ENCODE measurements around the gene SPSB4. TPM values are rescaled to one million over a fixed set of nuclear protein-coding genes. Genes with fewer than 3 reads are reported as not detected.

The SPSB4 gene
- total RNA-seq, 3 donors from 2014 or later = 1.3 TPM; not detected in 2

DNA sequence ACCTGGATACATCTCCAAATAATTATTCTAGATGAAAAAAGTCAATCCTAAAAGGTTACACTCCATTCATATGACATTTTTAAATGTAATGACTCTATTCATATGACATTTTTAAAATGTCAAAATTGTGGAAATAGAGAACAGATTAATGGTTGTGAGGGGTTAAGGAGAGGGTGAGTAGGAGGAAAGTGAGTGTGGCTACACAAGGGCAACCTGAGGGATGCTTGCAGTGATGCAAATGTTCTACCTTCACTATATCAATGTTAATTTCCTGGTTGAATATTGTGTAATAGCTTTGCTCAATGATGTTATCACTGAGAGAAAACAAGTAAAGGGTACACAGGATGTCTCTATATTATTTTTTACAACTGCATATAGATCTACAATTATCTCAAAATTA lies 125.6 kb downstream of the SPSB4 start:
- Histone ChIP-seq H3K4me3 (no peak overlapping the region), H3K4me1 (no peaks in the 10 kb centered on the region), H3K9me3 (no peaks in the 10 kb centered on the region), H3K36me3 (no peaks in the 10 kb centered on the region), H3K27me3 (no peaks in the 10 kb centered on the region), H3K27ac (no peak overlapping the region)
- TF ChIP-seq POLR2AphosphoS5 (IDR thresholded peaks at IDR 0.05) (no peak), POLR2A (IDR thresholded peaks at IDR 0.05) (no peak)
- TF ChIP-seq, protein P1, sequence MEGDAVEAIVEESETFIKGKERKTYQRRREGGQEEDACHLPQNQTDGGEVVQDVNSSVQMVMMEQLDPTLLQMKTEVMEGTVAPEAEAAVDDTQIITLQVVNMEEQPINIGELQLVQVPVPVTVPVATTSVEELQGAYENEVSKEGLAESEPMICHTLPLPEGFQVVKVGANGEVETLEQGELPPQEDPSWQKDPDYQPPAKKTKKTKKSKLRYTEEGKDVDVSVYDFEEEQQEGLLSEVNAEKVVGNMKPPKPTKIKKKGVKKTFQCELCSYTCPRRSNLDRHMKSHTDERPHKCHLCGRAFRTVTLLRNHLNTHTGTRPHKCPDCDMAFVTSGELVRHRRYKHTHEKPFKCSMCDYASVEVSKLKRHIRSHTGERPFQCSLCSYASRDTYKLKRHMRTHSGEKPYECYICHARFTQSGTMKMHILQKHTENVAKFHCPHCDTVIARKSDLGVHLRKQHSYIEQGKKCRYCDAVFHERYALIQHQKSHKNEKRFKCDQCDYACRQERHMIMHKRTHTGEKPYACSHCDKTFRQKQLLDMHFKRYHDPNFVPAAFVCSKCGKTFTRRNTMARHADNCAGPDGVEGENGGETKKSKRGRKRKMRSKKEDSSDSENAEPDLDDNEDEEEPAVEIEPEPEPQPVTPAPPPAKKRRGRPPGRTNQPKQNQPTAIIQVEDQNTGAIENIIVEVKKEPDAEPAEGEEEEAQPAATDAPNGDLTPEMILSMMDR (IDR thresholded peaks at IDR 0.05) = no peak
- intact Hi-C loops (cut with DNase I; ENCODE audit: low total_unique reads) = no loop called here
- DNase-seq (ENCODE audit: low spot score in 2 of 2) = no peak

DNA sequence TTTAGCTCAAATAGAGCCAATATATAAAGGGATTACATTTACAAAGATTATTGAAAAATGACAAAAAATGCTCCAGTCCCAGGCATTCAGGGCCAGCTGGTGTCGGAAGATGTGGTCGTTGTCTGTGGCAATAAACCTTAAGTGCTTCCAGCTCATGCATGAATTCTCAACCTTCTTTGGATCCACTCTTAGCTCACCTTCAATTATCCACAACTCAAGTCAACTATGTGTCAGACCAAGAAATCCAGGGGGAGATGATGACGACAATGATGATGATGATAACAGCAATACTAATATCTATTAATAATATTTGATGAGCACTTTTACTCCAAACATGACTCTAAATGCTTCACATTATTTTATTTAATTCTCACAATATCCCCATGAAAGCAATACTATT lies 126.9 kb downstream of the SPSB4 start:
- Histone ChIP-seq H3K9me3 (no peaks in the 10 kb centered on the region), H3K27ac (no peak overlapping the region), H3K4me3 (no peak overlapping the region), H3K4me1 (no peaks in the 10 kb centered on the region), H3K36me3 (no peaks in the 10 kb centered on the region), H3K27me3 (no peaks in the 10 kb centered on the region)
- no peak for TF ChIP-seq POLR2AphosphoS5 (IDR thresholded peaks at IDR 0.05)
- TF ChIP-seq, protein P1 (IDR thresholded peaks at IDR 0.05) = no peak
- TF ChIP-seq POLR2A (IDR thresholded peaks at IDR 0.05) = no peak
- intact Hi-C loops (cut with DNase I; ENCODE audit: low total_unique reads) = no loop called here
- no peak for DNase-seq (ENCODE audit: low spot score in 2 of 2)

DNA sequence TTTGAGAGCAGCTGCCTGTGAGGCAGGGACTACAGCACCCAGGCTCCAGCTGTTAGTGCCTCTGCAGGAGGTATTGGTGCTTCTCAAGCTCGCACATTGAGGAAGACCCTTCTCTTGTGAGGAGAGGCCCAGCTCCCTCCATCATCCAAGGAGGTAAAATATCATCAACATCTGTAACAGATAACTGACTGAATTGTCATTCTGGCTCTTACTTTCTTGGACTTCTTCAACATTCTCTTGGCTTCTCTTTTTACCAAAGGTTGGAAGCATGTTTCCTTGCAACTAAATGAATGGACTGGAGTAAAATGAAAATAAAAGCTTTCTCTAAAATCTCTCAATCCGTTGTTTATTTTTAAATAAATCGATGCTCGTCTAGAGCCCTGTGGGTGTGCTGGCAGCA lies 127.4 kb downstream of the SPSB4 start:
- Histone ChIP-seq H3K9me3 (no peaks in the 10 kb centered on the region), H3K4me1 (no peaks in the 10 kb centered on the region), H3K4me3 (no peak overlapping the region), H3K27ac (no peak overlapping the region), H3K36me3 (no peaks in the 10 kb centered on the region), H3K27me3 (no peaks in the 10 kb centered on the region)
- intact Hi-C loops (cut with DNase I; ENCODE audit: low total_unique reads) = no loop called here
- TF ChIP-seq POLR2AphosphoS5 (IDR thresholded peaks at IDR 0.05) = no peak
- no peak for TF ChIP-seq POLR2A (IDR thresholded peaks at IDR 0.05)
- TF ChIP-seq, protein P1 (IDR thresholded peaks at IDR 0.05) = no peak
- DNase-seq (ENCODE audit: low spot score in 2 of 2) = no peak

DNA sequence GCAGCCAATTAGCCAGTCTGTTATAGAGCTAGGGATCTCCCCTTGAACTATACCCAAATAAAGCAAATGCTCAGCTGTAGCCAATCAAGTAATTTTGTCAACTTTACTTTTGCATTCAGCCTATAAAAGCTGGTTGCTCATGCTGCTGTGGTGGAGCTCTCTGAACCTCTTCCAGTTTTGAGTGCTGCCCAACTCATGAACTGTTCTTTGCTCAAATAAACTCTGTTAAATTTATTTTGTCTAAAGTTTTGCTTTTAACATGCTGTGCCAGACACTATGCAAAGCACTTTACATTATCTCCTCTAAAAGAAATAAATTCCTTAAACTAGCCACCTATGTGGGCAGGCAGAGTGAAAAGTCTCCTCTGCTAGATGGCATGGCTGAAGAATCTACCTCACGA lies 128.8 kb downstream of the SPSB4 start:
- H3K27me3 ChIP-seq = no peaks in the 10 kb centered on the region
- intact Hi-C loops (cut with DNase I; ENCODE audit: low total_unique reads) = no loop called here
- H3K9me3 ChIP-seq = no peaks in the 10 kb centered on the region
- H3K4me1 ChIP-seq = no peaks in the 10 kb centered on the region
- no peaks in the 10 kb centered on the region for H3K36me3 ChIP-seq
- TF ChIP-seq, protein P1 (IDR thresholded peaks at IDR 0.05) = no peak
- TF ChIP-seq POLR2AphosphoS5 (IDR thresholded peaks at IDR 0.05) (no peak), POLR2A (IDR thresholded peaks at IDR 0.05) (no peak)
- H3K27ac ChIP-seq = no peak overlapping the region
- no peak for DNase-seq (ENCODE audit: low spot score in 2 of 2)
- H3K4me3 ChIP-seq = no peak overlapping the region

DNA sequence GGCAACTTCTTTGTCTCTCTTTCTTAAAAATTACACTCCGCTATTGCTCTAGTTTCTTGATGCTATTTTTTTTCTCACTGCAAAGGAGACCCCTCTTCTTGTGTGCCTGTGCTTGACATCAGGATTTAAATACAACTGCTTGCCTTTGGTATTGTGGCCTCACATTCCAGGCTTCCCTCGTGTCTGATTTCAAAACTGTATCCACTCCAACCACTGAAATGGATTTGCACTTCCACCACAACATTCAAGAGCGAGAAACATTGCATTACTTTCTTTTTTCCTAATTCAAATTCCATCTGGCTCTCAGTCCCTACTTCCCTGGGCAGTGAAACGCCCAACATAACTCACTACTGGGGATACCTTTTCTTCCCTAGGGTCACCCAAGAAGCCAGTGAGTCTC lies 130.0 kb downstream of the SPSB4 start:
- no peak for DNase-seq (ENCODE audit: low spot score in 2 of 2)
- H3K36me3 ChIP-seq = no peaks in the 10 kb centered on the region
- H3K4me1 ChIP-seq = no peaks in the 10 kb centered on the region
- no peak overlapping the region for H3K4me3 ChIP-seq
- H3K27me3 ChIP-seq = no peaks in the 10 kb centered on the region
- H3K27ac ChIP-seq = no peak overlapping the region
- intact Hi-C loops (cut with DNase I; ENCODE audit: low total_unique reads) = no loop called here
- TF ChIP-seq, protein P1 (IDR thresholded peaks at IDR 0.05) = no peak
- TF ChIP-seq POLR2AphosphoS5 (IDR thresholded peaks at IDR 0.05) (no peak), POLR2A (IDR thresholded peaks at IDR 0.05) (no peak)
- no peaks in the 10 kb centered on the region for H3K9me3 ChIP-seq
